Lower leg skin (tissue), 4 donors: ENCODE data around the gene GIMAP7. TPM values are rescaled to one million over a fixed set of nuclear protein-coding genes. Genes with fewer than 3 reads are reported as not detected.

Source experiments
- DNase-seq, 2 donors: peaks; one replicate each; pipeline ENCODE4 v3.0.0-alpha.2; 2019; ENCODE audit warnings: low spot score in 2 of 2
- H3K4me3 ChIP-seq: fragments of 200-600 bp; sonication (generic); 2 replicates; pipeline ENCODE4 v1.5.1; 2017; ENCODE audit warnings: mild to moderate bottlenecking, low read depth; ENCODE audit not compliant: poor library complexity, severe bottlenecking
- CTCF ChIP-seq, 3 donors: fragments of 450-650 bp; IDR thresholded peaks; one replicate each; pipeline ENCODE4 v1.5.1; 2016; ENCODE audit warnings: antibody characterized with exemption in 3 of 3, mild to moderate bottlenecking in 3 of 3, moderate library complexity in 2 of 3
- POLR2A ChIP-seq, 2 donors: fragments of 450-650 bp; IDR thresholded peaks; one replicate each; pipeline ENCODE4 v1.6.1; 2016 to 2017; ENCODE audit warnings: antibody characterized with exemption in 2 of 2, mild to moderate bottlenecking in 1 of 2, moderate library complexity in 1 of 2
- WGBS, 2 donors: methylation state at CpG; one replicate each; pipeline ENCODE4 v1.1.5; 2018; 5-methylcytosine and 5-hydroxymethylcytosine counted together
- intact Hi-C: fragments of 100-400 bp; cut with DNase I; formaldehyde crosslinking; loops from one replicate; pipeline ENCODE4 v1.15.0; 2023; ENCODE audit warnings: low total_unique reads
- total RNA-seq, 4 donors: library from RNA; depleted of rRNA; stranded (reverse); fragments of >200 nt; gene quantifications; one replicate each; pipeline ENCODE4 v1.1.0, GENCODE V29; 2016

Gene GIMAP7
- total RNA-seq, 4 donors from 2014 or later, result 2.4 to 9.6 (median 5.3) TPM

GRCh38 chr7:150538259-150538658 is 23.6 kb downstream of the GIMAP7 start:
- DNase-seq, result no peak
- intact Hi-C loops, result no loop called here
- H3K4me3 ChIP-seq, result no peak overlapping the region
- TF ChIP-seq CTCF (IDR thresholded peaks at IDR 0.05), result no peak
- 98 to 100% methylated on average over 2 of the region's 2 CpGs for WGBS, 2 donors

GRCh38 chr7:150553163-150553562 is 38.5 kb downstream of the GIMAP7 start:
- no peak overlapping the region for H3K4me3 ChIP-seq
- DNase-seq, result no peak
- intact Hi-C loops, result no loop called here
- no peak for TF ChIP-seq POLR2A (IDR thresholded peaks at IDR 0.05)
- TF ChIP-seq CTCF (IDR thresholded peaks at IDR 0.05), result no peak

GRCh38 chr7:150556521-150557138 is 42.0 kb downstream of the GIMAP7 start:
- DNase-seq, result no peak

GRCh38 chr7:150560486-150560885 is 45.8 kb downstream of the GIMAP7 start:
- TF ChIP-seq CTCF (IDR thresholded peaks at IDR 0.05) (no peak), POLR2A (IDR thresholded peaks at IDR 0.05) (no peak)
- H3K4me3 ChIP-seq, result no peak overlapping the region
- intact Hi-C loops, result no loop called here
- DNase-seq, result no peak
- WGBS, 2 donors, result 38 to 56% methylated on average over 1 of the region's 1 CpG

More at GRCh38 chr7:150556521-150557138, 42.0 kb downstream of the GIMAP7 start:
- TF ChIP-seq CTCF (IDR thresholded peaks at IDR 0.05) (no peak), POLR2A (IDR thresholded peaks at IDR 0.05) (no peak)
- H3K4me3 ChIP-seq, result no peak overlapping the region
- WGBS, 2 donors, result 42 to 45% methylated on average over 4 of the region's 4 CpGs
- intact Hi-C loops, result no loop called here

- intact Hi-C loops, result no loop called here
- 54 to 70% methylated on average over 2 of the region's 2 CpGs for WGBS, 2 donors
- H3K4me3 ChIP-seq, result no peak overlapping the region
- TF ChIP-seq POLR2A (IDR thresholded peaks at IDR 0.05) (no peak), CTCF (IDR thresholded peaks at IDR 0.05) (no peak)
- DNase-seq, result no peak
These were observed 48.2 kb downstream of the GIMAP7 start for GRCh38 chr7:150562919-150563318.

GRCh38 chr7:150564006-150564405 is 49.3 kb downstream of the GIMAP7 start:
- H3K4me3 ChIP-seq, result no peak overlapping the region
- DNase-seq, result no peak
- intact Hi-C loops, result no loop called here
- 20 to 35% methylated on average over 5 of the region's 5 CpGs for WGBS, 2 donors
- TF ChIP-seq POLR2A (IDR thresholded peaks at IDR 0.05), result no peak
- TF ChIP-seq CTCF (IDR thresholded peaks at IDR 0.05), result no peak
